Neuron (in vitro differentiated cells): Measurements from ENCODE around the gene ARHGAP25.

Experiments
- H2AFZ ChIP-seq: one replicate; pipeline ENCODE4 v1.6.1; 2013; ENCODE audit warnings: low read depth, mild to moderate bottlenecking, inconsistent platforms, low read length, moderate library complexity
- H3K27me3 ChIP-seq: one replicate; pipeline ENCODE4 v1.6.1; 2013; ENCODE audit warnings: low read length; ENCODE audit not compliant: insufficient read depth
- H3K36me3 ChIP-seq: one replicate; pipeline ENCODE4 v1.6.1; 2013; ENCODE audit warnings: low read length; ENCODE audit not compliant: insufficient read depth
- H3K4me1 ChIP-seq: one replicate; pipeline ENCODE4 v1.6.1; 2013; ENCODE audit warnings: low read length; ENCODE audit not compliant: insufficient read depth
- H3K4me3 ChIP-seq: 2 replicates; pipeline ENCODE4 v1.5.1; 2013; ENCODE audit warnings: mild to moderate bottlenecking, low read length, moderate library complexity
- H3K9me3 ChIP-seq: one replicate; pipeline ENCODE4 v1.6.1; 2013; ENCODE audit warnings: low read length

The ARHGAP25 gene

GRCh38 chr2:68767996-68768395, 33.4 kb downstream of the ARHGAP25 start:
- Histone ChIP-seq H3K27me3 (no peaks in the 10 kb centered on the region), H3K36me3 (no peaks in the 10 kb centered on the region), H3K4me1 (no peaks in the 10 kb centered on the region), H3K4me3 (no peak overlapping the region), H3K9me3 (no peaks in the 10 kb centered on the region), H2AFZ (no peak overlapping the region)

GRCh38 chr2:68768461-68768860, 33.9 kb downstream of the ARHGAP25 start:
- Histone ChIP-seq H2AFZ (no peak overlapping the region), H3K9me3 (no peaks in the 10 kb centered on the region), H3K4me1 (no peaks in the 10 kb centered on the region), H3K4me3 (no peak overlapping the region), H3K27me3 (no peaks in the 10 kb centered on the region), H3K36me3 (no peaks in the 10 kb centered on the region)

GRCh38 chr2:68768951-68769350, 34.3 kb downstream of the ARHGAP25 start:
- no peaks in the 10 kb centered on the region for H3K4me1 ChIP-seq

GRCh38 chr2:68769586-68770270, 35.1 kb downstream of the ARHGAP25 start:
- H3K4me3 ChIP-seq = no peak overlapping the region
- H2AFZ ChIP-seq = no peak overlapping the region
- H3K36me3 ChIP-seq = no peaks in the 10 kb centered on the region
- H3K4me1 ChIP-seq = no peaks in the 10 kb centered on the region
- no peaks in the 10 kb centered on the region for H3K9me3 ChIP-seq
- H3K27me3 ChIP-seq = no peaks in the 10 kb centered on the region

More at GRCh38 chr2:68768951-68769350, 34.3 kb downstream of the ARHGAP25 start:
- Histone ChIP-seq H3K4me3 (no peak overlapping the region), H2AFZ (no peak overlapping the region), H3K9me3 (no peaks in the 10 kb centered on the region), H3K27me3 (no peaks in the 10 kb centered on the region), H3K36me3 (no peaks in the 10 kb centered on the region)

- H3K4me3 ChIP-seq = no peak overlapping the region
Observed at GRCh38 chr2:68770271-68771111, 35.9 kb downstream of the ARHGAP25 start.

GRCh38 chr2:68771211-68771751, 36.7 kb downstream of the ARHGAP25 start:
- Histone ChIP-seq H3K36me3 (no peaks in the 10 kb centered on the region), H3K9me3 (no peaks in the 10 kb centered on the region), H2AFZ (no peak overlapping the region), H3K27me3 (no peaks in the 10 kb centered on the region), H3K4me1 (no peaks in the 10 kb centered on the region), H3K4me3 (no peak overlapping the region)

More at GRCh38 chr2:68770271-68771111, 35.9 kb downstream of the ARHGAP25 start:
- Histone ChIP-seq H2AFZ (no peak overlapping the region), H3K36me3 (no peaks in the 10 kb centered on the region), H3K9me3 (no peaks in the 10 kb centered on the region), H3K27me3 (no peaks in the 10 kb centered on the region), H3K4me1 (no peaks in the 10 kb centered on the region)

- no peak overlapping the region for H3K4me3 ChIP-seq
- no peak overlapping the region for H2AFZ ChIP-seq
- no peaks in the 10 kb centered on the region for H3K4me1 ChIP-seq
- no peaks in the 10 kb centered on the region for H3K27me3 ChIP-seq
- H3K9me3 ChIP-seq = no peaks in the 10 kb centered on the region
- no peaks in the 10 kb centered on the region for H3K36me3 ChIP-seq
Observed at GRCh38 chr2:68772109-68772508, 37.5 kb downstream of the ARHGAP25 start.

- no peaks in the 10 kb centered on the region for H3K4me1 ChIP-seq
- H3K9me3 ChIP-seq = no peaks in the 10 kb centered on the region
- no peak overlapping the region for H3K4me3 ChIP-seq
- H3K27me3 ChIP-seq = no peaks in the 10 kb centered on the region
- H3K36me3 ChIP-seq = no peaks in the 10 kb centered on the region
- H2AFZ ChIP-seq = no peak overlapping the region
Observed at GRCh38 chr2:68774569-68775271, 40.1 kb downstream of the ARHGAP25 start.

GRCh38 chr2:68775272-68775842, 40.7 kb downstream of the ARHGAP25 start:
- H3K4me3 ChIP-seq = no peak overlapping the region
- H3K36me3 ChIP-seq = no peaks in the 10 kb centered on the region
- no peaks in the 10 kb centered on the region for H3K4me1 ChIP-seq
- no peaks in the 10 kb centered on the region for H3K27me3 ChIP-seq
- no peaks in the 10 kb centered on the region for H3K9me3 ChIP-seq
- H2AFZ ChIP-seq = no peak overlapping the region

- no peaks in the 10 kb centered on the region for H3K36me3 ChIP-seq
Observed at GRCh38 chr2:68776124-68776523, 41.5 kb downstream of the ARHGAP25 start.

GRCh38 chr2:68779595-68779994, 45.0 kb downstream of the ARHGAP25 start:
- Histone ChIP-seq H3K36me3 (no peaks in the 10 kb centered on the region), H2AFZ (no peak overlapping the region), H3K4me1 (no peaks in the 10 kb centered on the region), H3K9me3 (no peaks in the 10 kb centered on the region), H3K27me3 (no peaks in the 10 kb centered on the region), H3K4me3 (no peak overlapping the region)

More at GRCh38 chr2:68776124-68776523, 41.5 kb downstream of the ARHGAP25 start:
- no peaks in the 10 kb centered on the region for H3K4me1 ChIP-seq
- H3K4me3 ChIP-seq = no peak overlapping the region
- H2AFZ ChIP-seq = no peak overlapping the region
- H3K9me3 ChIP-seq = no peaks in the 10 kb centered on the region
- no peaks in the 10 kb centered on the region for H3K27me3 ChIP-seq

GRCh38 chr2:68784188-68784587, 49.6 kb downstream of the ARHGAP25 start:
- H3K36me3 ChIP-seq = no peaks in the 10 kb centered on the region
- H3K4me1 ChIP-seq = no peaks in the 10 kb centered on the region
- no peak overlapping the region for H3K4me3 ChIP-seq
- no peaks in the 10 kb centered on the region for H3K27me3 ChIP-seq
- H2AFZ ChIP-seq = no peak overlapping the region
- no peaks in the 10 kb centered on the region for H3K9me3 ChIP-seq
